Measurements from ENCODE around the gene PHRF1. TPM values are rescaled to one million over a fixed set of nuclear protein-coding genes. Genes with fewer than 3 reads are reported as not detected.

Gene PHRF1
- total and polyA plus RNA-seq, 2 of the 4 experiments (the other 2 are of a cell fraction) = 10.9 to 17.5 TPM

DNA sequence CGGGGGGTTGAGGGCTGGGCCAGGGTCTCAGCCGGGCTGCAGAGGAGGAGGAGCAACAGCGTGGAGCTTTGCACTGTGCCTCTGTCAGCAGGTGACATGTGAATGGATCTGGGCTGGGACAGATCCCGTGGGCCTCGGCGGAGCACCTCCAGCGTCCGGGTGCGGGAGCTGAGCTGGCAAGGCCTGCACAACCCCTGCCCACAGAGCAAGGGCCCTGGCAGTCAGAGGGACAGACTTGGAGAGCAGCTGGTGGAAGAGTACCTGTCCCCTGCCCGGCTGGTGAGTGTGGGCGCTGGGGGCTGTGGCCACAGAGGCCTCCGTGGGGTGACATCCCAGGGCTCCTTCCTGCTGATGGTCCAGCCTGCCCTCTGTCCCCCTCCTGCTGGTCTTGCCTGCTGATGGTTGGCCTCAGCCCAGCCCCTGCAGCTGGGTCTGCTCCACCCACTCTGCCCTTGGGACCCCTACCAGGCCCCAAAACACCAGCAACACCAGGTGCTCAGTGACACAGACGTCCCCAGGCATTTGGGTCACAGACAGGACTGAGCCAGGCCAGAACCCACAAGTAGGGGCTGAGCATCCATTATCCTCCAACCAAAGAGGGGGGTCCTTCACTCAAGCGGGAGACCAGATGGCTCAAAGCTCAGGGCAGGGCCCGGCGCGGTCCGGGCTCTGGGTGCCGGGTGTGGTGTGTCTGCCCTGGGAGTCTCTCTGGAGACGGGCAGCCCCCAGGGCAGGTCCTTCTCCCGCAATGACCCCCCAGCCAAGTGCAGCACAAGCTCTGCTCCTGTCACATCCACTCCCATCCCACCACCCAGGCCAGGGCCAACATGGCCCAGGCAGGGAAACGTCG lies 35.5 kb upstream of the PHRF1 start:
- H4K5ac ChIP-seq (ENCODE audit: low read depth, low read length) = no peak overlapping the region
- H2BK5ac ChIP-seq (ENCODE audit: low read depth, low read length, poor library complexity, severe bottlenecking) = no peak overlapping the region
- no peak overlapping the region for H3K9ac ChIP-seq (ENCODE audit: low read depth, low read length)
- in situ Hi-C loops (cut with MboI; ENCODE audit: low sequenced_read_pairs) (no loop called here), dilution Hi-C loops (cut with HindIII; ENCODE audit: low sequenced_read_pairs, unreplicated experiment) (no loop called here), intact Hi-C loops (cut with micrococcal nuclease) (no loop called here)
- H2BK15ac ChIP-seq (ENCODE audit: low read depth, low read length) = no peak overlapping the region
- H3K23ac ChIP-seq (ENCODE audit: low read depth, low read length) = no peak overlapping the region
- H3K27me3 ChIP-seq (ENCODE audit: control insufficient read depth, insufficient read depth, low read length) = no peaks in the 10 kb centered on the region
- H4K20me1 ChIP-seq (ENCODE audit: insufficient read depth, low read length) = no peaks in the 10 kb centered on the region; the same call in 1 of the 2 replicates
- ChIA-PET POLR2A (ENCODE audit: unreplicated experiment) (no interaction called here), CTCF (no interaction called here)
- H2BK120ac ChIP-seq (ENCODE audit: low read depth, low read length) = no peak overlapping the region
- H3K4ac ChIP-seq (ENCODE audit: low read depth, low read length) = no peak overlapping the region
- DNase-seq (no peak), ATAC-seq (ENCODE audit: low read depth) (no peak)
- H4K91ac ChIP-seq (ENCODE audit: insufficient read depth, low read depth, low read length) = no peak overlapping the region
- 75% methylated on average over 6 of the region's 23 CpGs; no CpG with 5 or more reads in 1 of the 2 experiments for WGBS, 2 experiments (ENCODE audit: extremely low coverage in 2 of 2, insufficient read length in 1 of 2)
- H3K9me3 ChIP-seq (ENCODE audit: control insufficient read depth, insufficient read depth, low read length) = no peaks in the 10 kb centered on the region
- H3K9me1 ChIP-seq (ENCODE audit: insufficient read depth, low read length) = peaks cover 3% of the 10 kb centered on the region; the same call in 1 of the 2 replicates
- no peak overlapping the region for H2BK20ac ChIP-seq (ENCODE audit: low read depth, low read length)
- no peak overlapping the region for H3K56ac ChIP-seq (ENCODE audit: extremely low read depth, insufficient read depth, low read length)
- H3K4me3 ChIP-seq (ENCODE audit: insufficient read depth, low read depth, low read length) = no peak overlapping the region
- no peak overlapping the region for H3K27ac ChIP-seq (ENCODE audit: insufficient read depth, low read length)
- BruUV-seq (replicated peaks) = no TSS peak
- no peak overlapping the region for H3K4me2 ChIP-seq (ENCODE audit: low read depth, low read length)
- peaks cover 1% of the 10 kb centered on the region; the same call in 1 of the 2 replicates for H3K36me3 ChIP-seq (ENCODE audit: control insufficient read depth, insufficient read depth, low read length)
- H2AK5ac ChIP-seq (ENCODE audit: low read depth, low read length) = no peak overlapping the region
- no peak overlapping the region for H2AK9ac ChIP-seq (replicated peaks; ENCODE audit: low read depth, low read length, poor library complexity)
- TF ChIP-seq MXI1 (IDR thresholded peaks at IDR 0.05; ENCODE audit: borderline replicate concordance, low read depth, low read length) = no peak
- TF ChIP-seq, protein P1, sequence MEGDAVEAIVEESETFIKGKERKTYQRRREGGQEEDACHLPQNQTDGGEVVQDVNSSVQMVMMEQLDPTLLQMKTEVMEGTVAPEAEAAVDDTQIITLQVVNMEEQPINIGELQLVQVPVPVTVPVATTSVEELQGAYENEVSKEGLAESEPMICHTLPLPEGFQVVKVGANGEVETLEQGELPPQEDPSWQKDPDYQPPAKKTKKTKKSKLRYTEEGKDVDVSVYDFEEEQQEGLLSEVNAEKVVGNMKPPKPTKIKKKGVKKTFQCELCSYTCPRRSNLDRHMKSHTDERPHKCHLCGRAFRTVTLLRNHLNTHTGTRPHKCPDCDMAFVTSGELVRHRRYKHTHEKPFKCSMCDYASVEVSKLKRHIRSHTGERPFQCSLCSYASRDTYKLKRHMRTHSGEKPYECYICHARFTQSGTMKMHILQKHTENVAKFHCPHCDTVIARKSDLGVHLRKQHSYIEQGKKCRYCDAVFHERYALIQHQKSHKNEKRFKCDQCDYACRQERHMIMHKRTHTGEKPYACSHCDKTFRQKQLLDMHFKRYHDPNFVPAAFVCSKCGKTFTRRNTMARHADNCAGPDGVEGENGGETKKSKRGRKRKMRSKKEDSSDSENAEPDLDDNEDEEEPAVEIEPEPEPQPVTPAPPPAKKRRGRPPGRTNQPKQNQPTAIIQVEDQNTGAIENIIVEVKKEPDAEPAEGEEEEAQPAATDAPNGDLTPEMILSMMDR (conservative IDR thresholded peaks at IDR 0.05; ENCODE audit: low read depth, low read length) = no peak
- TF ChIP-seq CEBPB (IDR thresholded peaks at IDR 0.05; ENCODE audit: low read depth, low read length) = no peak
- no peak for TF ChIP-seq POLR2A (IDR thresholded peaks at IDR 0.05; ENCODE audit: low read depth, low read length)
- no peak for TF ChIP-seq MAFK (IDR thresholded peaks at IDR 0.05; ENCODE audit: low read depth, low read length)
- TF ChIP-seq RAD21 (IDR thresholded peaks at IDR 0.05; ENCODE audit: low read length) = no peak
- no peak overlapping the region for H3K14ac ChIP-seq (replicated peaks; ENCODE audit: low read depth, low read length)
- H4K8ac ChIP-seq (ENCODE audit: low read depth in 2 of 2, low read length in 2 of 2) = no peak overlapping the region
- peaks cover 10% of the 10 kb centered on the region for H3K4me1 ChIP-seq (ENCODE audit: control insufficient read depth, insufficient read depth, low read length)
- no peak overlapping the region for H3K18ac ChIP-seq (ENCODE audit: low read depth, low read length)
- no peak overlapping the region for H2AFZ ChIP-seq (replicated peaks; ENCODE audit: low read length, poor library complexity)
- peaks cover 0 to 3% of the 10 kb centered on the region in 2 experiments; a peak in 1 of 4 replicates for H3K79me1 ChIP-seq (ENCODE audit: low read depth in 1 of 2, low read length in 2 of 2)

Measured in IMR-90 (cell line).